HG03439 (cell line): ENCODE results near the gene FAM241A.
"Not testable (repeated sequence)": the region's sequence is repeated elsewhere in the genome, so short reads cannot be mapped to it uniquely, and the experiment has no call there.

Experiments used
- ATAC-seq: cut with Tn5 transposase; IDR thresholded peaks from one replicate; pipeline ENCODE4 v1.9.1; 2021; ENCODE audit warnings: mild to moderate bottlenecking, moderate library complexity; ENCODE audit not compliant: unreplicated experiment

The FAM241A gene

GRCh38 chr4:112136551-112136950 lies 8.7 kb upstream of the FAM241A start:
- ATAC-seq = no peak

GRCh38 chr4:112138538-112138937 lies 6.7 kb upstream of the FAM241A start:
- no peak for ATAC-seq

DNA sequence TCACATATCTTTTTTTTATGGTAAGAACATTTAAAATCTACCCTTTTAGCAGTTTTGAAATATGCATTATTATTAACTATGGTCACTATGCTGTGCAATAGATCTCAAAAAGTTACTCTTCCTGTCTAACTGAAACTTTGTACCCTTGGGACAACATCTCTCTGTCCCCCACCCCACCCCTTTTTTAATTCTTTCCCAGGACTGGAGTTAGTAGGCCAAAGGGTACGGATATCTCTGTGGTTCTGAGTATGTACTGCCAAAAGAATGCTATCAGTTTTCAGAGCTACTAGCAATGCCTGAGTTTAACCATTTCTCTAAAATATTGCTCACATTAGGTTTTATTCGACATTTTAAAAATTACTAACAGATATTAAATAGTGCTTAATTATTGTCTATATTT lies 4.7 kb upstream of the FAM241A start:
- ATAC-seq = no peak

GRCh38 chr4:112141366-112142138 lies 3.7 kb upstream of the FAM241A start:
- no peak for ATAC-seq

GRCh38 chr4:112142182-112142581 lies 3.1 kb upstream of the FAM241A start:
- no peak for ATAC-seq

GRCh38 chr4:112143781-112144180 lies 1.5 kb upstream of the FAM241A start:
- no peak for ATAC-seq

DNA sequence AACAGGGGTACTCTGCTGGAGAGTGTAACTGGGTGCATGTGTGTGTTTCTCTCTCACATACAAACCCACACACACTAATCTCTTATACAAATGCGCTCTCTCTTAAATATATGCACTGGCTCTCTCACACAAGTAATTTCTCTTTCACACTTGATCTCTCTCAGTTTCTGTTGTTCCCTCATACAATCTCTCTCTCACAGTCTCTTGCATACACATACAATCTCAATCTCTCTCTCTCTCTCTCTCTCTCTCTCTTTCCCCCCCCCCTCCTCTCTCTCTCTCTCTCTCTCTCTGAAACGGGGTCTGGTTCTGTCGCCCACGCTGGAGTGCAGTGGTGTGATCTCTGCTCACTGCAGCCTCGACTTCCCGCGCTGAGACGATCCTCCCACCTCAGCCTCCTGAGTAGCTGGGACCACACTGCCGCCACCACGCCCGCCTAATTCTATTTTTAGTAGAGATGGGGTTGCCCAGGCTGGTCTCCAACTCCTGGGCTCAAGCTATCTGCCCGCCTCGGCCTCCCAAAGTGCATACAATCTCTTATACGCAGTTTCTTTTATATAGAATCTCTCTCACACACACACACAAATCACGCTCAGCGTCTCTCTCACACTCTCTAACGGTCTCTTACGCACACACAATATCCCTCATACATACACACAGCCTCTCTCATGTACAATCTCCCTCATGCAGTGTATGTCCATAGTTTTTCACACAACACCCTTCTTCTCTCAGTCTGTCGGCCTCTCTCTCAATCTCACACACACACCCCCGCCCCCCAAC lies 518 bp upstream of the FAM241A start:
- ATAC-seq = no peak

DNA sequence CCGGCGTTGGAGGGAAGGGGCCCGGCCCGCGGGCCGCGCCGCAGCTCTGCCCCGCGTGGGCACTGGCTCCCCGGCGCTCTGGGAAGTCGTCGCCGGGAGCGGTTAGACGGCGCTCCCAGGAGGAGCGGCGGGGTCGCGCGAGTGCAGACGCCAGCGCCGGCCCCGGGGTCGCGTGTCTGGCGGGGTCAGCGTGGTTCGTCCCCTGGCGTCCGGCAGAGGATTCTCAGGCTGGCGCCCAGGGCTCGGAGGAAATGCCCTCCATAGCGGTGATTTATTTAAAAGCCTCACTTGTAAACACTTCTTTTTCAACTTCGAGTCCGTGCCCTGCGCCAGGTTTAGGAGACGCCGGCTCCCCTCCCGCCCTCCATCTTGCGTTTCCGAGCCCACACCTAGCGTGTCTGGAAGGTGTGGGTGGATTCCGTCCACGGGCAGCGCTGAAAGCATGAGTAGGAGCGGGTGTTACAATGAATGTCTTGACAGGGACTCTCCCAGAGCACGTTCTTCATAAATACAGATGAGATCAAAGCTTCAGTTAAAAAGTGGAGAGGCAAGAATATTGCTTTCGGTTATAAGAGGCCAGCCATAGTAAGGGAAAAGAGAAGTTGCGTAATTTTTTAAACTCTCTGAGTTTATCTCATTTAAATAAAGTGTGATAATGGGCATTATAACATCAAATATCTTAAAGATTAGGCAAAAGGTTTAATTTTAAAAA lies 692 bp downstream of the FAM241A start:
- peak; percentile 57 for ATAC-seq

DNA sequence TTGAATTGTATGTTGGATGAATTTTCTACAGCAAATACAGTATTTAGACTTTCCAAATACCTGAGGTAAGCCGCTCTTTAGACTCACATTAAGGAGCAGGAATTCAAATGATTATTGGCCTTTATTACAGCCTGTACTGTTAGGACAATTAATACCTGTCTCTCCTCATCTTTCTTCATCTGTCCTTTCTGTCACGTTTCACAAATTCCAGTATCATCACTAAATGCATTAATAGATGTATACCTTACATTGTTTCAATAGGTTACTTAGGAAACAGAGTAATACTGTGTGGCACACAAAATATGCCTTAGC lies 1.2 kb downstream of the FAM241A start:
- no peak for ATAC-seq

GRCh38 chr4:112147697-112148096 lies 2.4 kb downstream of the FAM241A start:
- no peak for ATAC-seq

GRCh38 chr4:112150920-112151319 lies 5.7 kb downstream of the FAM241A start:
- no peak for ATAC-seq

GRCh38 chr4:112152521-112152920 lies 7.3 kb downstream of the FAM241A start:
- ATAC-seq = no peak

DNA sequence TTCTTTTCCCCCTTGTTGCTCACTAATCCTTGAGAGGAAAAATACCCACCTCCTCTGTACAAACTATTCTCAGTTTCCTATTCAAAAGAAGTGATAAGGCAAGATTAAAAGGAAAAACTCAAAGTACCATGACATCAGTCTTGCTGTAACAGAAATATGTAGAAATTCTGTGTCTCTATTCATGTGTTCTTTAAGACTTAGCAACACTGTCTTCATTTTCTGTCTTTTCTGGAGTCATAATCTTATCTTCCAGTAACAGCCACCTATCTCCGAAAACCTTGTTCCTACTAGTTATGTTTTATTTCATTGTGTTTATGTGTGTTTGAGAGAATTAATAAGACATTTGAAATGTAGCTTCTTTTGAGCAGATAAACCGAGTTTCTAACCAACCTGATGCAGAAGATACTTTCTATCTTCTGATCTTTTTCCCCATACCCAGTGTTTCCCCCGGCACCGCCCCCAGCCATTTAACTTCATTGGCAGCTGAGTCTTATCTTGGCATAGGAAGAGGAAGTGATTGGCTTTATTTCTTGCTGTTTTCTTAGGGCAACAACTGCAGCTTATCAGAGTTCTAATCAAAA lies 8.0 kb downstream of the FAM241A start:
- no peak for ATAC-seq

- no peak for ATAC-seq
Measured at GRCh38 chr4:112156112-112156511, 10.9 kb downstream of the FAM241A start.

- ATAC-seq = no peak
Measured at GRCh38 chr4:112156553-112156952, 11.3 kb downstream of the FAM241A start.

- not testable (repeated sequence) for ATAC-seq
Measured at GRCh38 chr4:112163706-112164105, 18.5 kb downstream of the FAM241A start.

DNA sequence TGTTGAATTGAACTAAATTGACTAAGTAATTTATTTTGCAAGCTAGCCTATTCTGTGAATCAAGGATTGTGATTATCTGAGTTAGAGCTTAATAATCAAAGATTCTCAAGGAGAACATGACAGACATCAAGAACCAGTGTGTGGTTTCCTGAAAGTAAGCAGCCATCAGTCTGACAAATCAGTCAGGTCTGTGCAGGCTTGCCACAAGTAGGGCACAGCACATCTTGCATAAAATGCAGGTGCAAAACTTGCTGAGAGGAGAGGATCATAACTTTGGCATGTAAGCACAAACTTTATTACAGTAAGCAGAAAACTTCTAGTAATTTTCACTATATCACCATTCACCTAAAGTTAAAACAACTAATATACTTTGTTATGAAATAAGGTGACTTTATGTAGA lies 22.5 kb downstream of the FAM241A start:
- ATAC-seq = no peak

- no peak for ATAC-seq
Measured at GRCh38 chr4:112168719-112169500, 23.7 kb downstream of the FAM241A start.

- ATAC-seq = no peak
Measured at GRCh38 chr4:112170451-112170993, 25.3 kb downstream of the FAM241A start.

- ATAC-seq = not testable (repeated sequence)
Measured at GRCh38 chr4:112171051-112171763, 26.0 kb downstream of the FAM241A start.
